Loucy (cell line): ENCODE measurements around the gene OR10H5.
"Not testable (repeated sequence)": the region's sequence is repeated elsewhere in the genome, so short reads cannot be mapped to it uniquely, and the experiment has no call there.

ENCODE experiments used
- H2AFZ ChIP-seq: fragments of 200-600 bp; sonication (generic); 2 replicates; pipeline ENCODE4 v1.6.0; 2016; ENCODE audit warnings: antibody characterized with exemption, mild to moderate bottlenecking, low read length, moderate library complexity
- H3F3A ChIP-seq: fragments of 200-600 bp; 2 replicates; pipeline ENCODE4 v1.6.0; 2016; ENCODE audit warnings: antibody characterized with exemption, low read depth, mild to moderate bottlenecking
- H3K27me3 ChIP-seq: fragments of 200-600 bp; sonication (generic); 2 replicates; pipeline ENCODE4 v1.6.1; 2014; ENCODE audit warnings: low read length, mild to moderate bottlenecking; ENCODE audit not compliant: insufficient read depth, poor library complexity, severe bottlenecking
- H3K36me3 ChIP-seq: fragments of 200-600 bp; sonication (generic); 2 replicates; pipeline ENCODE4 v1.6.1; 2016; ENCODE audit warnings: low read length; ENCODE audit not compliant: insufficient read depth
- H3K4me1 ChIP-seq: fragments of 200-600 bp; sonication (generic); 2 replicates; pipeline ENCODE4 v1.5.1; 2014; ENCODE audit warnings: low read length, mild to moderate bottlenecking; ENCODE audit not compliant: insufficient read depth, poor library complexity, severe bottlenecking
- H3K4me2 ChIP-seq: fragments of 200-600 bp; sonication (generic); 2 replicates; pipeline ENCODE4 v1.6.0; 2014; ENCODE audit warnings: antibody characterized with exemption, low read length, low read depth, mild to moderate bottlenecking; ENCODE audit not compliant: poor library complexity, severe bottlenecking
- H3K4me3 ChIP-seq: fragments of 200-600 bp; sonication (generic); 2 replicates; pipeline ENCODE4 v1.5.1; 2014; ENCODE audit warnings: low read length, mild to moderate bottlenecking, mixed read lengths; ENCODE audit not compliant: poor library complexity, severe bottlenecking
- H3K79me2 ChIP-seq: fragments of 200-600 bp; sonication (generic); 2 replicates; pipeline ENCODE4 v1.6.1; 2014; ENCODE audit warnings: low read length; ENCODE audit not compliant: insufficient read depth
- H3K9ac ChIP-seq: fragments of 200-600 bp; sonication (generic); 2 replicates; pipeline ENCODE4 v1.6.0; 2014; ENCODE audit warnings: mild to moderate bottlenecking, low read depth, low read length, moderate library complexity; ENCODE audit not compliant: poor library complexity, severe bottlenecking
- H3K9me2 ChIP-seq: fragments of 200-600 bp; sonication (generic); replicated peaks from 2 replicates; pipeline ENCODE4 v1.6.1; 2016; ENCODE audit warnings: low read depth, low read length, mixed read lengths
- H3K9me3 ChIP-seq: fragments of 200-600 bp; sonication (generic); 2 replicates; pipeline ENCODE4 v1.6.1; 2014; ENCODE audit warnings: mild to moderate bottlenecking, antibody characterized with exemption, low read length, low read depth; ENCODE audit not compliant: insufficient read depth
- H4K20me1 ChIP-seq: fragments of 200-600 bp; sonication (generic); 2 replicates; pipeline ENCODE4 v1.6.0; 2014; ENCODE audit warnings: antibody characterized with exemption, low read length, mild to moderate bottlenecking; ENCODE audit not compliant: insufficient read depth, poor library complexity, severe bottlenecking
- EZH2phosphoT487 ChIP-seq: fragments of 200-600 bp; IDR thresholded peaks from 2 replicates; pipeline ENCODE4 v1.6.1; 2018; ENCODE audit warnings: antibody characterized with exemption, mild to moderate bottlenecking, moderate library complexity, borderline replicate concordance
- TF ChIP-seq, protein P1 (sequence below): fragments of 200-600 bp; sonication (generic); conservative IDR thresholded peaks from 2 replicates; pipeline ENCODE4 v1.5.1; 2014; ENCODE audit warnings: mild to moderate bottlenecking, antibody characterized with exemption, low read length

The OR10H5 gene

DNA sequence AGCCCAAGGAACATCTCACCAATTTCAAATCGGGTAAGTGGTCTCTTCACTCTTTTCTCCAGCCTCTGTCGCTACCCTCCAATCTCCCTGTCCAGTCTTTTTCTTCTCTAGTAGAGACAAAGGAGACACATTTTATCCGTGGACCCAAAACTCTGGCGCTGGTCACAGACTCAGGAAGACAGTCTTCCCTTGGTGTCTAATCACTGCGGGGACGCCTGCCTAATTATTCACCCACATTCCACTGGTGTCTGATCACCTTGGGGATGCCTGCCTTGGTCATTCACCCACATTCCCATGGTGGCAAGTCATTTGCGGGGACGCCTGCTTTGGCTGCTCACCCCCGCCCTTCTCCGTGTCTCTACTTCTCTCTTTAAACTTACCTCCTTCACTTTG, 41.8 kb downstream of the OR10H5 start:
- no peaks in the 10 kb centered on the region for H3K36me3 ChIP-seq
- TF ChIP-seq EZH2phosphoT487 = no peak
- TF ChIP-seq, protein P1, sequence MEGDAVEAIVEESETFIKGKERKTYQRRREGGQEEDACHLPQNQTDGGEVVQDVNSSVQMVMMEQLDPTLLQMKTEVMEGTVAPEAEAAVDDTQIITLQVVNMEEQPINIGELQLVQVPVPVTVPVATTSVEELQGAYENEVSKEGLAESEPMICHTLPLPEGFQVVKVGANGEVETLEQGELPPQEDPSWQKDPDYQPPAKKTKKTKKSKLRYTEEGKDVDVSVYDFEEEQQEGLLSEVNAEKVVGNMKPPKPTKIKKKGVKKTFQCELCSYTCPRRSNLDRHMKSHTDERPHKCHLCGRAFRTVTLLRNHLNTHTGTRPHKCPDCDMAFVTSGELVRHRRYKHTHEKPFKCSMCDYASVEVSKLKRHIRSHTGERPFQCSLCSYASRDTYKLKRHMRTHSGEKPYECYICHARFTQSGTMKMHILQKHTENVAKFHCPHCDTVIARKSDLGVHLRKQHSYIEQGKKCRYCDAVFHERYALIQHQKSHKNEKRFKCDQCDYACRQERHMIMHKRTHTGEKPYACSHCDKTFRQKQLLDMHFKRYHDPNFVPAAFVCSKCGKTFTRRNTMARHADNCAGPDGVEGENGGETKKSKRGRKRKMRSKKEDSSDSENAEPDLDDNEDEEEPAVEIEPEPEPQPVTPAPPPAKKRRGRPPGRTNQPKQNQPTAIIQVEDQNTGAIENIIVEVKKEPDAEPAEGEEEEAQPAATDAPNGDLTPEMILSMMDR = no peak
- no peaks in the 10 kb centered on the region for H3K79me2 ChIP-seq
- no peak overlapping the region for H3K4me2 ChIP-seq
- H3K9me3 ChIP-seq = no peaks in the 10 kb centered on the region
- H3K9me2 ChIP-seq = no peaks in the 10 kb centered on the region
- no peaks in the 10 kb centered on the region for H4K20me1 ChIP-seq
- H2AFZ ChIP-seq = no peak overlapping the region
- no peak overlapping the region for H3K9ac ChIP-seq
- no peaks in the 10 kb centered on the region for H3F3A ChIP-seq
- H3K27me3 ChIP-seq = no peaks in the 10 kb centered on the region
- H3K4me1 ChIP-seq = peaks cover 20% of the 10 kb centered on the region
- no peak overlapping the region for H3K4me3 ChIP-seq

DNA sequence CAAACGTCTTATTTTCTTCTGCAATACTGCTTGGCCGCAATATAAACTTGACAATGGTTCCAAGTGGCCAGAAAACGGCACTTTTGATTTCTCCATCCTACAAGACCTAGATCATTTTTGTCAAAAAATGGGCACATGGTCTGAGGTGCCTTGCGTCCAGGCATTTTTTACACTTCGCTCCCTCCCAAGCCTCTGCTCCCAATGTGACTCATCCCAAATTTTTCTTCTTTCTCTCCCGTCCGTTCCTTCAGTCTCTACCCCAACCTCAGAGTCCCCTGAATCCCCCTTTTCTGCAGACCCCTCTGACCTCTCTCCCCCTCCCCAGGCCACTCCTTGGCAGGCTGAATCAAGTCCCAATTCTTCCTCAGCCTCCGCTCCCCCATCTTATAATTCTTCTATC, 42.3 kb downstream of the OR10H5 start:
- no peaks in the 10 kb centered on the region for H3K9me3 ChIP-seq
- H3K4me3 ChIP-seq = no peak overlapping the region
- H3F3A ChIP-seq = no peaks in the 10 kb centered on the region

DNA sequence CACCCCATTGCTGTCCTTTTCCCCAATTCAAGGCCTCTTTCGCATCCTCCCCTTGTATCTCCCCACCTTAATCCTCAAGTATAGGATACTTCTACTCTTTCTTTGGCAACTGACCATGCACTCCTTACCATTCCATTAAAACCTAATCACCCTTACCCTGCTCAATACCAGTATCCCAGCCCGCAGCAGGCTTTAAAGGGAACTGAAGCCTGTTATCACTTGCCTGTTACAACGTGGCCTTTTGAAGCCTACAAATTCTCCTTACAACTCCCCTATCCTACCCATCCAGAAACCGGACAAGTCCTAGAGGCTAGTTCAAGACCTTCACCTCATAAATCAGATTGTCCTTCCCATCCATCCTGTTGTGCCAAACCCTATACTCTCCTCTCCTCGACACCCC, 44.2 kb downstream of the OR10H5 start:
- Histone ChIP-seq H2AFZ (no peak overlapping the region), H3K9ac (no peak overlapping the region), H3K79me2 (no peaks in the 10 kb centered on the region), H3K9me3 (no peaks in the 10 kb centered on the region), H3K9me2 (no peaks in the 10 kb centered on the region), H3K4me1 (peaks cover 40% of the 10 kb centered on the region), H4K20me1 (no peaks in the 10 kb centered on the region), H3K36me3 (no peaks in the 10 kb centered on the region), H3K27me3 (no peaks in the 10 kb centered on the region), H3F3A (peaks cover 6% of the 10 kb centered on the region; the same call in 1 of the 2 replicates), H3K4me2 (no peak overlapping the region), H3K4me3 (no peak overlapping the region)
- TF ChIP-seq, protein P1 = no peak
- no peak for TF ChIP-seq EZH2phosphoT487

More for the DNA sequence above, 42.3 kb downstream of the OR10H5 start:
- no peaks in the 10 kb centered on the region for H3K79me2 ChIP-seq
- no peaks in the 10 kb centered on the region for H3K9me2 ChIP-seq
- no peaks in the 10 kb centered on the region for H4K20me1 ChIP-seq
- no peak overlapping the region for H3K4me2 ChIP-seq
- TF ChIP-seq, protein P1 = no peak
- no peak for TF ChIP-seq EZH2phosphoT487
- H3K4me1 ChIP-seq = peaks cover 24% of the 10 kb centered on the region
- H3K9ac ChIP-seq = no peak overlapping the region
- no peak overlapping the region for H2AFZ ChIP-seq
- H3K36me3 ChIP-seq = no peaks in the 10 kb centered on the region
- H3K27me3 ChIP-seq = no peaks in the 10 kb centered on the region

DNA sequence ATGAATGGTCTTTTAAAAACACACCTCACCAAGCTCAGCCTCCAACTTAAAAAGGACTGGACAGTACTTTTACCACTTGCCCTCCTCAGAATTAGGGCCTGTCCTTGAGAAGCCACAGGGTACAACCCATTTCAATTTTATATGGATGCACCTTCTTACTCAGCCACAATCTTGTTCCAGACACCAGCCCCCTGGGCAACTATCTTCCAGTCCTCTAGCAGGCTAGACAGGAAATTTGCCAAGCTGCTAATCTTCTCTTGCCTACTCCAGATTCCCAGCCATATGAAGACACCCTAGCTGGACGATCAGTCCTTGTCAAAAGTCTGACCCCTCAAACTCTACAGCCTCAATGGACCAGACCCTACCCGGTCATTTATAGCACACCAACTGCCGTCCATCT, 46.8 kb downstream of the OR10H5 start:
- not testable (repeated sequence) for H3K79me2 ChIP-seq, H3K36me3 ChIP-seq, H3K4me2 ChIP-seq, H3K9me2 ChIP-seq, H3F3A ChIP-seq, H4K20me1 ChIP-seq, H3K27me3 ChIP-seq, H2AFZ ChIP-seq, H3K9ac ChIP-seq, H3K4me3 ChIP-seq, H3K9me3 ChIP-seq
- H3K4me1 ChIP-seq = peaks cover 45% of the 10 kb centered on the region

DNA sequence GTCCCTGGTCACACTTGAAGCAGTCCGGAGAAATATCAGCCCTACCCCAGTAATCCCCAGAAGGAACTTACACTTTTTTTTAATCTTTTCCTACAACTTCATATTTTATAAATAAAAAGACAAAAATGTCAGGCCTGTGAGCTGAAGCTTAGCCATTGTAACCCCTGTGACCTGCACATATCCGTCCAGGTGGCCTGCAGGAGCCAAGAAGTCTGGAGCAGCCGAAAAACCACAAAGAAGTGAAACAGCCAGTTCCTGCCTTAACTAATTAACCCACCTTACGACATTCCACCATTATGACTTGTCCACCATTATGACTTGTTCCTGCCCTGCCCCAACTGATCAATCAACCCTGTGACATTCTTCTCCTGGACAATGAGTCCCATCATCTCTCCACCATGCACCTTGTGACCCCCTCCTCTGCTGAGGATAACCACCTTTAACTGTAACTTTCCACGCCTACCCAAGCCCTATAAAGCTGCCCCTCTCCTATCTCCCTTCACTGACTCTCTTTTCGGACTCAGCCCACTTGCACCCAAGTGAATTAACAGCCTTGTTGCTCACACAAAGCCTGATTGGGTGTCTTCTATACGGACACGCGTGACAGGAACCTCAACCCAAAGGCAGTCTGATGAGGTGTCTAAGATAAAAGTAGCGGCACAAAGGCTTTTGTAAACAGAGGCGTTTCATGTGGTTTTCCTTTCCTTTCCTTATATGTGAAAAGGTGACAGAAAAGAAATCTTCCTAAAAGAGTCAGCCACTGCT, 48.3 kb downstream of the OR10H5 start:
- not testable (repeated sequence) for H3K27me3 ChIP-seq, H3K36me3 ChIP-seq, H3K9me3 ChIP-seq, H3F3A ChIP-seq, H3K9me2 ChIP-seq, H4K20me1 ChIP-seq, H3K79me2 ChIP-seq, H2AFZ ChIP-seq
- Histone ChIP-seq H3K4me2 (peak overlapping the region; percentile 81), H3K9ac (peak overlapping the region; percentile 100), H3K4me3 (peak overlapping the region; percentile 88), H3K4me1 (peaks cover 57% of the 10 kb centered on the region)
